Stimulated activated CD4-positive, alpha-beta T cell treated with anti-CD3 and anti-CD28 coated beads, Interleukin-12 subunit alpha, Interleukin-12 subunit beta, amount 100 ng/mL, for 48 hours (primary cell): Measurements from ENCODE around the gene SNTB2.
A peak's percentile ranks its signal among the peaks of the same experiment; 100 is the strongest.

Experiments used
- DNase-seq, 3 donors: peaks; one replicate each; pipeline ENCODE4 v3.0.0-alpha.2; 2020; ENCODE audit warnings: low read depth in 2 of 3, low spot score in 1 of 3

The SNTB2 gene

GRCh38 chr16:69338557-69339288, 151.8 kb downstream of the SNTB2 start:
- DNase-seq: no peak

- peak; percentile 91 to 92 (median 91) for DNase-seq
Measured at GRCh38 chr16:69339289-69340094, 152.5 kb downstream of the SNTB2 start, which contains the start of the genes COG8 and NIP7. COG8 (minus strand) TSS chr16:69339564; CDS start chr16:69339552, 12 bp downstream. NIP7 (plus strand) TSS chr16:69339772; CDS start chr16:69339830, 58 bp downstream.

- DNase-seq: peak in 2 of 3 donors; percentile 13 to 29
Measured at GRCh38 chr16:69340095-69340644, 153.2 kb downstream of the SNTB2 start.

GRCh38 chr16:69344171-69344570, 157.2 kb downstream of the SNTB2 start:
- DNase-seq: no peak

GRCh38 chr16:69345923-69346322, 159.0 kb downstream of the SNTB2 start:
- no peak for DNase-seq

GRCh38 chr16:69346683-69347082, 159.7 kb downstream of the SNTB2 start:
- DNase-seq: no peak

- DNase-seq: no peak
Measured at GRCh38 chr16:69348222-69348621, 161.3 kb downstream of the SNTB2 start.

- DNase-seq: no peak
Measured at GRCh38 chr16:69349536-69349935, 162.6 kb downstream of the SNTB2 start.

GRCh38 chr16:69350536-69351133, 163.7 kb downstream of the SNTB2 start:
- no peak for DNase-seq

GRCh38 chr16:69351309-69352027, 164.5 kb downstream of the SNTB2 start, which contains the start of gene TMED6:
TMED6 (minus strand) TSS chr16:69351786; CDS start chr16:69351753, 33 bp downstream.
- no peak for DNase-seq
